GM20000 (cell line): ENCODE measurements around the gene ZNF410.
"Not testable (repeated sequence)": the region's sequence is repeated elsewhere in the genome, so short reads cannot be mapped to it uniquely, and the experiment has no call there.

Experiments used
- DNase-seq: peaks from one replicate; pipeline ENCODE4 v3.0.0; 2012; ENCODE audit warnings: low spot score
- CTCF ChIP-seq: IDR thresholded peaks from 2 replicates; pipeline ENCODE4 v1.5.1; 2012; ENCODE audit warnings: mild to moderate bottlenecking, control low read depth; ENCODE audit errors: extremely low read depth, missing control alignments

ZNF410 gene

DNA sequence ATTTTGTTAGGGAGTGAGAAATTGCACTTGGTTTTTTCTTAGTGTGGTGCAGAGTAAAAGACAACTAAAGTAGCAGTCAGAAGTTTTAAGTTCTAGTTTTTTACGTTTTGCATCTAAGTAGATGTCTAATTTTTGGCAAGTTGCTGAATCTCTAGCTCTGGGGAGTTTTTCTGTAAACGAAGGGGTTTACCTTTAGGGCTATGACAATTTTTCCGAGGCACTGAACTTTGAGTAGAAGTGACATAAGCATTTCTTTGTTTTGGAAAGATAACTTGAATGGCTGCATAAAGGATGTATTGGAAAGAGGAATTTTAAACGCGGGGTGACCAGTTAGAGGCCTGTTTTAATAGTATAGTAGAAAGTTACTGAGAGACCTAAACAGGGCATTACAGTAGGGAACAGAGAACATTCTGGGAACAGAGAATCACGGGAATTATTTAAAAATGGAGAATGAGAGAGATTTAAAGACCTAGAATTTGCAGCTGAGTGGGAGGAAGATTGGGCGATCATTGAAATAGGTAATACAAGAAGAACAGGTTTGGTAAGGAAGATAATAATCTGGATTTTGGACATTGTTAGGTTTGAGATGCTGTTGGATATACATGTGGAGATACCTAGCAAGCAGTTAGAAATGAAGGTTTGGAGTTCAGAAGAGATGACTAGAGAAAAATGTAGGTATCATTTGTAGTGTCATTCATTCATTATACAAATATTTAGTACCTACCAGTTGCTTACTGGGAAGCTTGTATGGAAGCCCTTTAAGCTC lies 1.2 kb downstream of the ZNF410 start:
- DNase-seq = no peak
- no peak for TF ChIP-seq CTCF

DNA sequence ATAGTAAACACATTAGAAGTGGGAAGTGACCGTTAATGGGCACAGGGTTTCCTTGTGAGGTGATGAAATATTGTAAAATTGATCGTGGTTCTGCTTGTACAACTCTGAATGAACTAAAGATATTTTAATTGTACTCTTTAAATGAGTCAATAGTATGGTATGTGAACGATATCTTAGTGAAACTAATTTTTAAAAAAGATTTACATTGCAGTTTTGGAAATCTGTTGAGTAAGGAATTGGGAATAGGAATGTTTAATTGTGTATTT lies 1.7 kb downstream of the ZNF410 start:
- no peak for TF ChIP-seq CTCF
- DNase-seq = no peak

DNA sequence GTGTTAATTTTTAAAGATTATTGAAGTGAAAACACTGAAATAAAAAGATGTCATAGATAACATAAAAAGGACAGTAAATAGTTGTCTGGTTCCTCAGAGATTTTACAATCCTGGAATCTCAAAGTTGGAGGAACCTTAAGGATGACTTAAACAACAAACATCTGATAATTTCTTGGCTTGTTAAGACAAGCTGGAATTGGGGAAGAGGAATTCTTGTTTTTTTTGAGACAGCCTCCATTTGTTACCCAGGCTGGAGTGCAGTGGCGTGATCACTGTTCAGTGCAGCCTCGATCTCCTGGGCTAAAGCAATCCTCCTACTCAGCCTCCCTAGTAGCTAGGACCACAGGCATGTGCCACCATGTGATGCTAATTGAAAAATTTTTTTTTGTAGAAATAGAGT lies 2.3 kb downstream of the ZNF410 start:
- no peak for DNase-seq
- no peak for TF ChIP-seq CTCF

DNA sequence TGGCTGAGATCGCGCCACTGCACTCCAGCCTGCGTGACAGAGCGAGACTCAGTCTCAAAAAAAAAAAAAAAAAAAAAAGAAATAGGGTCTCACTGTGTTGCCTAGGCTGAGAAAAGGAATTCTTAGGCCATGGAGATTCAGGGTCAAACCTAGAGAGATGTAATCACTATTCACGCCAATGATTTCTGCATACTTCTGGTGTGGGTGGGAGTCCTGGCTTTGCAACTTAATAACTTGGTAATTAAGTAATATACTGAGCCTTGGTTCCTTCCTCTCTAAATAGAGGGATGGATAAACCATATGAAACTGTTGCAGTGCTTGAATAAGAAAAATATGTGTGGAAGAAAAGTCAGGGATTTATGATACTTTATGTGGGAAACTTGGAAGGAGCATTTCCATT lies 2.7 kb downstream of the ZNF410 start:
- DNase-seq = no peak

GRCh38 chr14:73894180-73894687 lies 7.6 kb downstream of the ZNF410 start:
- not testable (repeated sequence) for DNase-seq

More for the DNA sequence above, 2.7 kb downstream of the ZNF410 start:
- no peak for TF ChIP-seq CTCF

DNA sequence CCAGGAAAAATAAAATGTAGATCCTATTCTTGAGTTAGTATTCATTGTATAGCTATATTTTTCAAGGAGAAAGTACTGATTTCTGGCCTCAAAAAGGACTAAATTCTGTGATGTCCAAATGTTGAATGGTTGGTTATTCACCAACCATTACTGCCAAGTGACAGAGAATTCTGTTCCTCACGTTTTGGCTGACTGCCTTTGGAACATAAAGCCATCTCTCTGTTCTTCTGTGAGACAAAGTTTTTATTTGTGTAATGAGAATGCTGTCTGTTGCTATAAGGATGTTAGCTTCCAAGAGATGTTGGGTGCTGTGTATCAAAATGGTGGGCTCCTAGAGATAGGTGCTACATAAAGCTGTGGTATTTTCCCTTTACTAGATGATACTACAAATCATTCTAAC lies 9.3 kb downstream of the ZNF410 start:
- DNase-seq = no peak
- no peak for TF ChIP-seq CTCF

DNA sequence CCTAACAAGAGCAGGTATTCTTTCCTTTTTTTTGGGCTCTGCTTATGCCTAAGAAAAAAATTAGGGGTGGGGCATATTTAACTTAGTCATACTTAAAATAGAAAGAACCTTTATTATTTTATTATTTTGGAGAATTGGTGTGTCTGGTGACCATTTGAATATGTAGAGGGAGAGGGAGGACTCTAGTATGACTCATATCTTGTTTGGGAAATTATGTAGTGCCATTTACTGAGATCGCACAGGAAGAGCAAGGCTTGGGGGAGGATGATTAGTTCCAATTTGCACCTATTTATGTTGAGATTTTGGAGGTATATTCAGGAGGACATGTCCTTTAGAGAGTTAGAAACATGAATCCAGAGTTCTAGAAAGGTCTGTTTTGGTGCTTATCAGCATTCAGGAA lies 9.9 kb downstream of the ZNF410 start:
- no peak for DNase-seq
- TF ChIP-seq CTCF = no peak

DNA sequence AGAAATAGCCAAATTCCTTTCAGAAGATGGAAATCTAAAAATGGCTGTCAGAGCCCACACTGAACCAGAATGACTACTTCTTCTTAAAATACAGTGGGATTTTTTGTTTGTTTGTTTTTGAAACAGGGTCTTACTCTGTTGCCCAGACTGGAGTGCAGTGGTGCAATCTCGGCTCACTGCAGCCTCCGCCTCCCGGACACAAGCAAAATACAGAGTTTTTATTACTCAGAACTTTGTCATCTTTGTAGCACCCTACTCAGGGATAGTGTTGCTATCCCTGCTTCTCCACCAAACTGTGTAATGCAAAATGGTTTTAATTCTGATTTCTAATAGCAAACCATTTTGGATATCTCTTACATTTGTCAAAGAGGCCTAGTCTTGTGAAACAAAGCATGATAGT lies 16.4 kb downstream of the ZNF410 start:
- no peak for TF ChIP-seq CTCF
- no peak for DNase-seq
